CD4-positive, alpha-beta T cell treated with Interleukin-6 for 4 hours (primary cell): ENCODE results near the gene COMMD10.

Experiments used
- DNase-seq: peaks from one replicate; pipeline ENCODE4 v3.0.0-alpha.2; 2020; ENCODE audit warnings: mixed read lengths

The COMMD10 gene

GRCh38 chr5:116229131-116229689, 144.4 kb downstream of the COMMD10 start:
- DNase-seq = no peak

GRCh38 chr5:116231288-116231687, 146.5 kb downstream of the COMMD10 start:
- no peak for DNase-seq

GRCh38 chr5:116234681-116235080, 149.9 kb downstream of the COMMD10 start:
- DNase-seq = no peak

GRCh38 chr5:116237917-116238500, 153.2 kb downstream of the COMMD10 start:
- no peak for DNase-seq

DNA sequence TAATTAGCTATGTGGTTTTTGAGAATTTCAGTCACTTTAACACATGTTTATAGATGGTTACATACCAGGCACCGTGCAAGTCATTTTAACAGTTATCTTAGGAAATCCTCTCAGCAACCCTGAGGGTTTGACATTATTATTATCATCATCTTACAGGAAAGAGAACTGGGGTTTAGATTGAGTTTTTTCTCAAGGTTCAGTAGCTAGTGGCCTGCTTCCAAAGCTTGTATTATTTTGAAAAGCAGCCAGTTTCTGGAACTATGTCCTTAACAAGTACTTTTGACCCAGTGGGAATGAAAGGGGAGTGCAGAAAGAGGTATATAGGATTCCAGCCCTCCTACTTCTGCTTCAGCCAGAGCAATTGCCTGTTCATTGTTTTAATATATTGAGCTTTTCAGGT, 157.5 kb downstream of the COMMD10 start:
- no peak for DNase-seq

GRCh38 chr5:116248432-116248831, 163.6 kb downstream of the COMMD10 start:
- no peak for DNase-seq

DNA sequence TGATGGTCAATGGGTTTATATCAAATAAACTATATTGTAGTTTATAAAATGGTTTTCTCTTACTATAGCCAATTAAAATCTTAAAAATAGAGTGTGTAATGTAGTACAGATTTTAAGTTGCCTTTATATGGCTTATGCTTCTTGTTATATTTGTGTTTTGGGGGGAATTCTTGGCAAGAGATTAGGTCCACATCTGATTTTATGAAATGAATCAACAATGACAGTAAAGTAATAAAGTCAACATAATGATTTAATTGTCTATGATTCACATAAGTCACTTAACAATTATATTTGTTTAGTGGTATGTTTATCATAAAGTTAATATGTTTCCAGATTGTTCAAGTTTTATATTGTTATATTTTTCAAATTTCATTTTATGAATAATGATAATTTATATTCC, 164.8 kb downstream of the COMMD10 start:
- DNase-seq = no peak

- DNase-seq = no peak
Measured at GRCh38 chr5:116256717-116257116, 171.9 kb downstream of the COMMD10 start.

- DNase-seq = no peak
Measured at GRCh38 chr5:116265471-116265870, 180.6 kb downstream of the COMMD10 start.

DNA sequence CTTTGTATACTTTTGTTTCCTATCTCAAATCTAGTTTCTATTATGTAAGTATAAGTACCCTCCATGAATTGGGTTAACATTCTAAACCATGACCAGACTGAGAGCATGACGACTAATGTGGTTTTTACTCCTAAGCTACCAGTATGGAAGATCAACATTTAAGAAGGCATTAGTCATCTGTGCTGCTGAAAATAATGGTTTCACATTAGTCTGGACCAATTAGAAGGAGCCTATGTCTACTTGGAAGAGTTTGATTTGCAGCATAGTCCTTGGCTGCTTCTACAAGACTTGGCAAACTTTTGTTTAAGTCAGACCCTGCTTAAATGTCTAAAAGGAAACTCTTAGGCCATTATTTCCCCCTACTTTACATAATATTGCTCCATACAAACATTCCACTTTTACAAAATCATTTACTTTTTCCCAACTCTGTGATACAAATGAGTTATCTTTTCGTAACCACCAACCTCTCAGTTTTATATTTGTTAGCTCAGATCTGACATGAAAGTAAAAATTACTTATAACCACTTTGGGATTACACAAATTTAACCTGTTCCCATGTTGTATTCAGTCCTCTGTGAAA, 186.7 kb downstream of the COMMD10 start:
- DNase-seq = no peak

DNA sequence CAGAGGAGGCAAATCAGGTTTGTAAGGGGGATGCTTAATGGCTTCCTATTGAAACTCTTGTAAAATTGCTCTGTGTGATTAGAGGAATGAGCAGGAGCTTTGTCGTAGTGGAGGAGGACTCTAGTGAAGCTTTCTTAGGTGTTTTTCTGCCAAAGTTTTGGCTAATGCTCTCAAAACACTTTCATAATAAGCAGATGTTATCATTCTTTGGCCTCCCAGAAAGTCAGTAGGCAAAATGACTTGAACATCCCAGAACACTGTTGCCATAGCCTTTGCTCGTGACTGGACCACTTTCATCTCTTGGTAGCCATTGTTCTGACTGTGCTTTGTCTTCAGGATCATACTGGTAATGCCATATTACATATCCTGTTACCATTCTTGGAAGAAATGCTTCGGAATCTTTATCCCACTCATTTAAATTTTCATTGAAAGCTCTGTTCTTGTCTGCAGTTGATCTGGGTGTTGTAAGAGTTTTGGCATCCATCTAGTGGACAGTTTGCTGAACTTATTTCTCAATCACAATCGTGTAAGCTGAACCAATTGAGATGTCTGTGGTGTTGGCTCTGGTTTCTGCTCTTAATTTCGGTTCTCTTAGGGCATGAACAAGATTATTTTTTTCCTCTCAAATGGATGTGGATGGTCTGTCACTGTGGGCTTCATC, 187.6 kb downstream of the COMMD10 start:
- no peak for DNase-seq

DNA sequence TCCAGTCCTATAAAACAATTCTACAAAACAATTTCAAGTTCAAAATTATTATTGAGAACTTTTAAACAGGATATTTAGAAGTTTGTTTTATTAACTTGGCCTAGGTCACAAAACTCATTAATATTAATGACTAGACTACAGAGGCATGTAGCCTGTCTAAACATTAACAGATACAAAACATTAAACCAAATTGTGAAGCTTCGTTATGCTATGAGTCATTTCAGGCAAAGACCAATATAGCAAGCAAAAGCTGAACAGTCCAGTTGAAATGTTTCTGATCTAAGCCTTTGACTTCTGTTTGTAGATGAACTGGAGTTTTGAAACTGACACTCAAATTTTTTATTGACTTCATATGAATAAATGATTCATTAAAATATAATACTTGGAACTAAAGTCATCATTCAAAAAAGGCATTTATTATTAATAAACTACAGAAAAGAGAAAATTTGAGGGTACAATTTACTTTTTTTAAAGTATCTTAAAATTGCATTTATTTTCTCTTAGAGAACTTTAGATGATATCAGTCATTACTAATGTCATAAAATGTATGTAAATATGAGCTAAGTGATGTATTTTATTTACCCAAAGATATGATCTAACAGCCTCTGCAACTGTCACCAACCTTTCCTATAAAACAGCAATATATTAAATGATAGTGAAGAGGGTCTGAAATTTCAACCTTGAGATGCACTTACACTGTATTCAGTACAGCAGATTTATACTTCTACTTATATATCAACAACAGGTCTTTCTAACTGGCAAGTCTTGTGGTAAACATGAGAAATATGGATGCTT, 188.8 kb downstream of the COMMD10 start:
- no peak for DNase-seq

DNA sequence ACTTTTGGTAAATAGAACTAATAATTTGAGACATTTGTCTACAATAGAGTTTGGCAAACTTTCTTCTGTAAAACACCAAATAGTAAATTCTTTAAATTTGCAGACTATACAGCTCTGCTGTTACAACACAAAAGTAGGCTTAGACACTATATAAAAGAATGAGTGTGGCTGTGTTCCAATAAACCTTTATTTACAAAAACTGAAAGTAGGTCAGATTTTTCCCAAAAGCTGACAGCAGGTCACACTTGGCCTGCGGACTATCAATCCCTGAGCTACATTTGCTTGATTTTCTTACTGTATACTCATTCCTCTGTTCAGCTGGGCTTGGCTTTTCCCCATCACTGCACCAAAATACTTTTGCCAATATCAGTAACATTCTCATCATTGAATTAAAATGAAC, 189.4 kb downstream of the COMMD10 start:
- DNase-seq = no peak

DNA sequence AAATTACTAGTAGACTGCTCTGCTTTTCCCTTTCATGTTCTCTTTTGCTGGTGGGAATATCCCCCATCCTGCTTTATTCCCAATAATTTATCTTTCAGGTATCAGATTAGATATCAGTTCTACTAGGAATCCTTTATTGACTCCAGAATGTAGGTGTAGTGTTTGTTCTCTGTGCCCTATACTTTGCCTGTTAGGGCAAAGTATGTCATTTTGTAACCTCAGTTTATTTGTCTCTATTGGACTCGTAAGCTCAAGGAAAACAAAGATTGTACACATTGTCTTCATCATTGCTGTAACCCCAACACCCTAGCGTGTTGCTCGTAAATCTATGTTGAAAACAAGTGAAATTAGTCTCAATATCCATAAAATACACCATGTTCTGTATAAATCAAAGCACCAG, 190.5 kb downstream of the COMMD10 start:
- DNase-seq = no peak

DNA sequence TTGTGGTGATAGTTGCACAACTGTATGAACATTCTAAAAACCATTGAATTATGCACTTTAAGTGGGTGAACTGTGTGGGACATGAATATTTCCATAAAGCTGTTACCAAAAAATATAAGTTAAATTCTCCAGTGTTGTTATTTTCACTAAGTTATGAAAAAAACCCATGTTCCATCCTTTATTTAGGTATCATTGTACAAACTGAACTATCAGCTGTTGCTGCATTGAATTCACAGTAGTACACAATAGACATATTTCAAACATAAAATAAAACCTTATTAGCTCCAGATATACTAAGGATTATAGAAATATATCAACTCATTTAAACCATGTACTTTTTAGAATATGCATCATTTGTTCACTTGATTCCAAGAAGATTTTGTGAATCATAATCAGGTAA, 192.1 kb downstream of the COMMD10 start:
- no peak for DNase-seq

GRCh38 chr5:116280149-116280803, 195.5 kb downstream of the COMMD10 start:
- no peak for DNase-seq

DNA sequence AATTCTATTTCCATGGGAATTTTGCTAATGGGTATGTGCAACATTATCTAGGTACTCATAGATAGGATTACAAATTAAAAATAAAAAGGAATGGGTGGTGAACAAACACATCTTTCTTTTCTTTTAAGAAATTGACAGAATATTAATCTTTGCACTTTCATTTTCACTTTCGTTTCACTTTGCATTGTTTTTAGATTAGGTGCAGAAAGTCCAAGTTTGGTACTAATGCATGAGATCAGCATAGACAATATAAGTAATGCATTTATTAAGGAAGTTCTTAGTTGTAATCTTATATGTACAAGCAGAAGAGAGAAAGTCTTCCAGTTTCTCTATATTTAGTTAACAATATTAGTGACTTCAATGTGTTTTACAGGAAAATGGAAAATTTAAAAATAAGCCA, 196.5 kb downstream of the COMMD10 start:
- DNase-seq = no peak

- no peak for DNase-seq
Measured at GRCh38 chr5:116288524-116288923, 203.7 kb downstream of the COMMD10 start.

DNA sequence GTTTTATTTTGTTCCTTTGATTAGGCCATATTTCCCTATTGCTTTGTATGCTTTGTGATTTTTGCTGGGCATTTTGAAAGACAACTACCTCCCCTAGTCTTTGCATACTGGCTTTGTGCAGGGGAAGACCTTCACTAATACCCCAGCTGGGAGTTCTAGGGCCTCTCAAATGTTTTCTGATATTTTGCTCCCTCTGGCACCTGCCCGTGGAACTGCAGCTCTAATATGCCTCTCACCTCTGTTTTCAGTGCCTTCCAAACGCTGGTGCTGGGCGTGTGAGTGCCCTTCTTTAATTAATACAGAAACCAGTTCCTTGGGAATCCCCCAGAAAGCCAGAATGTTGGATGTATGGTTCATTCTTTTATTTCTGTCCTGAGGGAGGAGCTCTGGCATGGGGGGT, 204.5 kb downstream of the COMMD10 start:
- no peak for DNase-seq

- DNase-seq = no peak
Measured at GRCh38 chr5:116291271-116291670, 206.4 kb downstream of the COMMD10 start.

DNA sequence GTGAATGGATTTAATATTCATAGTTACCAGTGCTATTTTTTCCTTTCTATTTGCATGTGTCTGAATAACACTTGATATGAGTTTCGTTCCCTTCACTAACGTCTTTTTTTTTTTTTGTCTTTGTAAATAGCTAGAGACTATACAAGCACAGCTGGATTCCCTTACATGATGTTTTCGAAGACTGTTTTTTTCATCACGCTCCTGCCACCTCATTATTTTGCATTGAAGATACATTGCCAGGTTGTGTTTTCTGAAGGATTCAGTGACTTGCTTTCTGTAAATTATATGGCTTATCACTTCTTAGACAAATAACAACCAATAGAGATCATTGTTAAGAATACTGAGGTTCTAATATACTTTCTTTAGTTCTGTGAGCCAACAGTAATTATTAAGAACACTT, 207.5 kb downstream of the COMMD10 start:
- no peak for DNase-seq

GRCh38 chr5:116296335-116297072, 211.7 kb downstream of the COMMD10 start:
- DNase-seq = no peak
